Measurements from ENCODE around the gene CHST3.
A peak's percentile ranks its signal among the peaks of the same experiment; 100 is the strongest.

Gene CHST3

DNA sequence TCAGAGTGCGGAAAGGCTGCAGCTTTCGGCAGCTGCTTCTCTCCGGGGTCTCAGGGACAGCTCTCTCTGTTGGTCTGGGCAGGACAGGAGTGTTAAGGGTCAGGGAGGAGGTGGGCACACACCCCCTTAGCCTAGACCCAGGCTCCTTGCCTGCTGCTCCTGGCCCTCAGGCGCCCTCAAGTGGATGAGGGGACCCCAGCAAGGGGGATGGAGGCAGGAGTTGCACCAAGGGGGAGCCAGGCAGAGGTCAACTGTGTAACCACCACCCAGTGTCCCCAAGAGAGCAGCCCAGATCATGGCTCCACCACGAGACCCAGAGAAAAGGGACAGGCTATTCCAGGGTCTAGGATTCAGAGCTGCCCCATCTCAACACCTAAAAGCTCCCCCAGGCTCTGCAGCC is 97.3 kb downstream of the CHST3 start:
- peak; percentile 28 for DNase-seq

DNA sequence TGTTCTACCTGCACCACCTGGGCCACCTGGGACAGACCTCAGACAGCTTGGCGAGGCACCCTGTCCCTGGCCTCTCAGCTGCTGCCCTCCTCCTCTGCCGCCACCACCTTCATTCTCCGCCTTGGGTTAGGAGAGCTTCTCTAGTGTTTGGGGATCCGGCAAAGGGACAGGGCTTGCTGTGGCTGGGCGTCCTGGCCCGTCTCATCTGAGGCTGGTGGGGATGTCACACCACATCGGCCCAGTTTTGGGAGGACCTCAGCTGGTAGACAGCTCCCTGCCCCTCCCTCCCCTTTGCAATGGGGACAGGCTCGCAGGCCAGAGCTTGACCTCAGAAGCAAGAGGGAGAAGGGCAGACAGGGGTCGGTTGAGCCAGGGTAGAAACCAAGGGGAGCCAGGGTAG is 97.7 kb downstream of the CHST3 start:
- DNase-seq: no peak

GRCh38 chr10:72062382-72062781 is 98.2 kb downstream of the CHST3 start:
- DNase-seq: no peak
